Measurements from ENCODE around the gene TMEM201.
"Not testable (repeated sequence)": the region's sequence is repeated elsewhere in the genome, so short reads cannot be mapped to it uniquely, and the experiment has no call there.

The TMEM201 gene

GRCh38 chr1:9560090-9560489 is 28.6 kb upstream of the TMEM201 start:
- Mint-ChIP-seq H3K4me1 (ENCODE audit: low read depth) (peaks cover 18% of the 10 kb centered on the region), H3K36me3 (ENCODE audit: low read depth) (peaks cover 19% of the 10 kb centered on the region)
- H3K27me3 Mint-ChIP-seq (ENCODE audit: low read depth); H3K27ac Mint-ChIP-seq; H3K9me3 Mint-ChIP-seq; H3K4me3 Mint-ChIP-seq: not testable (repeated sequence)

- peaks cover 11% of the 10 kb centered on the region for H3K36me3 Mint-ChIP-seq (ENCODE audit: low read depth)
- no peak overlapping the region for H3K27ac Mint-ChIP-seq
- no peaks in the 10 kb centered on the region for H3K9me3 Mint-ChIP-seq
- peaks cover 16% of the 10 kb centered on the region for H3K4me1 Mint-ChIP-seq (ENCODE audit: low read depth)
- no peaks in the 10 kb centered on the region for H3K27me3 Mint-ChIP-seq (ENCODE audit: low read depth)
- no peak overlapping the region for H3K4me3 Mint-ChIP-seq
Observed at GRCh38 chr1:9561429-9561828, 27.3 kb upstream of the TMEM201 start.

GRCh38 chr1:9569267-9569666 is 19.4 kb upstream of the TMEM201 start:
- no peak overlapping the region for H3K4me3 Mint-ChIP-seq
- H3K36me3 Mint-ChIP-seq (ENCODE audit: low read depth), result peaks cover 5% of the 10 kb centered on the region
- no peak overlapping the region for H3K27ac Mint-ChIP-seq
- H3K27me3 Mint-ChIP-seq (ENCODE audit: low read depth), result no peaks in the 10 kb centered on the region
- H3K9me3 Mint-ChIP-seq, result no peaks in the 10 kb centered on the region
- no peaks in the 10 kb centered on the region for H3K4me1 Mint-ChIP-seq (ENCODE audit: low read depth)

- not testable (repeated sequence) for H3K4me1 Mint-ChIP-seq (ENCODE audit: low read depth); H3K27me3 Mint-ChIP-seq (ENCODE audit: low read depth); H3K9me3 Mint-ChIP-seq; H3K36me3 Mint-ChIP-seq (ENCODE audit: low read depth); H3K27ac Mint-ChIP-seq; H3K4me3 Mint-ChIP-seq
Observed at GRCh38 chr1:9570886-9571529, 17.7 kb upstream of the TMEM201 start.

GRCh38 chr1:9573723-9574122 is 15.0 kb upstream of the TMEM201 start:
- H3K4me1 Mint-ChIP-seq (ENCODE audit: low read depth), result no peaks in the 10 kb centered on the region
- peaks cover 11% of the 10 kb centered on the region for H3K36me3 Mint-ChIP-seq (ENCODE audit: low read depth)
- H3K27me3 Mint-ChIP-seq (ENCODE audit: low read depth), result no peaks in the 10 kb centered on the region
- H3K27ac Mint-ChIP-seq, result no peak overlapping the region
- H3K9me3 Mint-ChIP-seq, result no peaks in the 10 kb centered on the region
- no peak overlapping the region for H3K4me3 Mint-ChIP-seq

GRCh38 chr1:9575486-9575885 is 13.2 kb upstream of the TMEM201 start:
- Mint-ChIP-seq H3K27me3 (ENCODE audit: low read depth) (no peaks in the 10 kb centered on the region), H3K4me3 (no peak overlapping the region), H3K9me3 (no peaks in the 10 kb centered on the region), H3K36me3 (ENCODE audit: low read depth) (peaks cover 9% of the 10 kb centered on the region), H3K4me1 (ENCODE audit: low read depth) (no peaks in the 10 kb centered on the region), H3K27ac (no peak overlapping the region)

- peaks cover 12% of the 10 kb centered on the region for H3K36me3 Mint-ChIP-seq (ENCODE audit: low read depth)
- H3K27me3 Mint-ChIP-seq (ENCODE audit: low read depth), result no peaks in the 10 kb centered on the region
- no peak overlapping the region for H3K4me3 Mint-ChIP-seq
- H3K27ac Mint-ChIP-seq, result no peak overlapping the region
- H3K4me1 Mint-ChIP-seq (ENCODE audit: low read depth), result no peaks in the 10 kb centered on the region
- no peaks in the 10 kb centered on the region for H3K9me3 Mint-ChIP-seq
Observed at GRCh38 chr1:9576903-9577302, 11.8 kb upstream of the TMEM201 start.

- Mint-ChIP-seq H3K36me3 (ENCODE audit: low read depth) (peaks cover 12% of the 10 kb centered on the region), H3K4me3 (no peak overlapping the region), H3K27me3 (ENCODE audit: low read depth) (no peaks in the 10 kb centered on the region), H3K27ac (no peak overlapping the region), H3K4me1 (ENCODE audit: low read depth) (no peaks in the 10 kb centered on the region), H3K9me3 (no peaks in the 10 kb centered on the region)
Observed at GRCh38 chr1:9577423-9577822, 11.3 kb upstream of the TMEM201 start.

GRCh38 chr1:9580942-9581341 is 7.8 kb upstream of the TMEM201 start:
- Mint-ChIP-seq H3K27ac (no peak overlapping the region), H3K36me3 (ENCODE audit: low read depth) (peaks cover 9% of the 10 kb centered on the region), H3K9me3 (no peaks in the 10 kb centered on the region), H3K4me1 (ENCODE audit: low read depth) (no peaks in the 10 kb centered on the region), H3K4me3 (no peak overlapping the region), H3K27me3 (ENCODE audit: low read depth) (no peaks in the 10 kb centered on the region)

- Mint-ChIP-seq H3K9me3 (no peaks in the 10 kb centered on the region), H3K27ac (no peak overlapping the region), H3K4me3 (no peak overlapping the region), H3K36me3 (ENCODE audit: low read depth) (no peaks in the 10 kb centered on the region), H3K27me3 (ENCODE audit: low read depth) (no peaks in the 10 kb centered on the region), H3K4me1 (ENCODE audit: low read depth) (peaks cover 14% of the 10 kb centered on the region)
Observed at GRCh38 chr1:9586147-9586766, 2.5 kb upstream of the TMEM201 start.

GRCh38 chr1:9589144-9589718 is 520 bp downstream of the TMEM201 start:
- Mint-ChIP-seq H3K36me3 (ENCODE audit: low read depth) (no peaks in the 10 kb centered on the region), H3K27me3 (ENCODE audit: low read depth) (no peaks in the 10 kb centered on the region), H3K27ac (peak overlapping the region; percentile 28), H3K9me3 (no peaks in the 10 kb centered on the region), H3K4me1 (ENCODE audit: low read depth) (peaks cover 22% of the 10 kb centered on the region), H3K4me3 (peak overlapping the region; percentile 79)

GRCh38 chr1:9589719-9590157 is 1.0 kb downstream of the TMEM201 start:
- Mint-ChIP-seq H3K36me3 (ENCODE audit: low read depth) (no peaks in the 10 kb centered on the region), H3K27ac (peak overlapping the region; percentile 28), H3K4me3 (peak overlapping the region; percentile 79), H3K27me3 (ENCODE audit: low read depth) (no peaks in the 10 kb centered on the region), H3K9me3 (no peaks in the 10 kb centered on the region), H3K4me1 (ENCODE audit: low read depth) (peaks cover 22% of the 10 kb centered on the region)

GRCh38 chr1:9590201-9590600 is 1.5 kb downstream of the TMEM201 start:
- no peak overlapping the region for H3K27ac Mint-ChIP-seq
- no peaks in the 10 kb centered on the region for H3K9me3 Mint-ChIP-seq
- peaks cover 22% of the 10 kb centered on the region for H3K4me1 Mint-ChIP-seq (ENCODE audit: low read depth)
- peak overlapping the region; percentile 79 for H3K4me3 Mint-ChIP-seq
- H3K27me3 Mint-ChIP-seq (ENCODE audit: low read depth), result no peaks in the 10 kb centered on the region
- H3K36me3 Mint-ChIP-seq (ENCODE audit: low read depth), result no peaks in the 10 kb centered on the region

GRCh38 chr1:9590945-9591668 is 2.4 kb downstream of the TMEM201 start:
- peaks cover 22% of the 10 kb centered on the region for H3K4me1 Mint-ChIP-seq (ENCODE audit: low read depth)
- H3K36me3 Mint-ChIP-seq (ENCODE audit: low read depth), result no peaks in the 10 kb centered on the region
- no peaks in the 10 kb centered on the region for H3K9me3 Mint-ChIP-seq
- no peaks in the 10 kb centered on the region for H3K27me3 Mint-ChIP-seq (ENCODE audit: low read depth)
- peak overlapping the region; percentile 20 for H3K27ac Mint-ChIP-seq
- peak overlapping the region; percentile 5 for H3K4me3 Mint-ChIP-seq

Measured in T-helper 1 cell treated with Interleukin-12 subunit alpha and Interleukin-12 subunit beta and Interleukin-4 antibody, amounts not matched to agents 30 μg/mL and 1 μg/mL, for 36 hours (primary cell).